ENCODE measurements around the gene KCNJ2.

- TF ChIP-seq CTCF (conservative IDR thresholded peaks at IDR 0.05 in 1 of 2, IDR thresholded peaks at IDR 0.05 in 1 of 2; ENCODE audit: extremely low read depth in 1 of 2, insufficient read depth in 1 of 2, low read depth in 1 of 2, low read length in 2 of 2) = no peak
- no peak for TF ChIP-seq EZH2 (IDR thresholded peaks at IDR 0.05; ENCODE audit: borderline replicate concordance, low read length)
These were observed 9.4 kb upstream of the KCNJ2 start for GRCh38 chr17:70159980-70160379.
